Panc1 (cell line): ENCODE results near the gene ZMAT5. TPM values are rescaled to one million over a fixed set of nuclear protein-coding genes. Genes with fewer than 3 reads are reported as not detected.

Experiments used
- ATAC-seq: fragments of 200-7000 bp; cut with Tn5 transposase; 2 replicates; pipeline ENCODE4 v1.9.1; 2020; ENCODE audit warnings: mild to moderate bottlenecking, moderate library complexity
- BruUV-seq: library from RNA; stranded (reverse); fragments of 400-500 nt; replicated peaks from 2 replicates; lab custom pipeline; 2021; lab: Mats Ljungman, UMichigan
- CTCF ChIA-PET: fragments of 300-600 bp; sonication (Branson Sonifier 250); formaldehyde crosslinking; loops from one replicate; lab custom pipeline; 2022; ENCODE audit warnings: antibody characterized with exemption; lab: Charles Lee
- POLR2A ChIA-PET: fragments of 300-600 bp; sonication (Branson Sonifier 250); formaldehyde crosslinking; loops from one replicate; lab custom pipeline; 2022; ENCODE audit warnings: antibody characterized with exemption; lab: Charles Lee
- DNase-seq: peaks from one replicate; pipeline ENCODE4 v3.0.0-alpha.2; 2010; ENCODE audit warnings: low read depth, low spot score
- H3K27ac ChIP-seq: 2 replicates; pipeline ENCODE4 v1.5.1; 2011; ENCODE audit warnings: mild to moderate bottlenecking, low read length, inconsistent platforms
- H3K27me3 ChIP-seq: fragments of 200-500 bp; sonication (Bioruptor generic); 2 replicates; pipeline ENCODE4 v1.6.0; 2014; ENCODE audit warnings: low read length, inconsistent platforms; ENCODE audit not compliant: control insufficient read depth, insufficient read depth
- H3K36me3 ChIP-seq: fragments of 200-500 bp; sonication (Bioruptor generic); 2 replicates; pipeline ENCODE4 v1.5.1; 2014; ENCODE audit warnings: inconsistent platforms, mild to moderate bottlenecking, low read length, moderate library complexity; ENCODE audit not compliant: control insufficient read depth, insufficient read depth
- H3K4me1 ChIP-seq: 2 replicates; pipeline ENCODE4 v1.5.1; 2011; ENCODE audit warnings: inconsistent platforms, mild to moderate bottlenecking, low read length, moderate library complexity; ENCODE audit not compliant: control insufficient read depth, insufficient read depth
- H3K4me3 ChIP-seq, 2 experiments: 2 replicates each; pipeline ENCODE4 v1.5.1; 2011 to 2012; ENCODE audit warnings: low read depth in 2 of 2, low read length in 2 of 2, mild to moderate bottlenecking in 2 of 2, inconsistent platforms in 1 of 2, moderate library complexity in 1 of 2
- H3K9me3 ChIP-seq: fragments of 200-500 bp; sonication (Bioruptor generic); 2 replicates; pipeline ENCODE4 v1.5.1; 2014; ENCODE audit warnings: low read depth, mild to moderate bottlenecking, inconsistent platforms, low read length, moderate library complexity; ENCODE audit not compliant: control insufficient read depth, insufficient read depth
- CTCF ChIP-seq: fragments of 450-650 bp; IDR thresholded peaks from 2 replicates; pipeline ENCODE4 v1.5.1; 2017; ENCODE audit warnings: mild to moderate bottlenecking
- POLR2AphosphoS5 ChIP-seq: IDR thresholded peaks from 2 replicates; pipeline ENCODE4 v1.6.1; 2012; ENCODE audit warnings: mild to moderate bottlenecking, low read depth, low read length, moderate library complexity
- REST ChIP-seq, 2 experiments: IDR thresholded peaks; 2 replicates each; pipeline ENCODE4 v1.6.1; 2011 to 2012; ENCODE audit warnings: low read depth in 2 of 2, control low read depth in 1 of 2, low read length in 1 of 2, mild to moderate bottlenecking in 1 of 2, moderate library complexity in 1 of 2; ENCODE audit not compliant: insufficient read depth in 1 of 2
- SIN3A ChIP-seq: IDR thresholded peaks from 2 replicates; pipeline ENCODE4 v1.6.1; 2012; ENCODE audit warnings: low read depth, mild to moderate bottlenecking, low read length, moderate library complexity, borderline replicate concordance; ENCODE audit not compliant: insufficient read depth
- TCF7L2 ChIP-seq: IDR thresholded peaks from 2 replicates; pipeline ENCODE4 v1.6.1; 2011; ENCODE audit warnings: mild to moderate bottlenecking, low read depth, low read length, inconsistent platforms
- in situ Hi-C: cut with HindIII; loops from 2 replicates; pipeline ENCODE4 v1.10.0; 2016; ENCODE audit warnings: low sequenced_read_pairs, low pct_unique_long_range_greater_than_20kb
- intact Hi-C: fragments of 100-400 bp; cut with micrococcal nuclease; formaldehyde crosslinking; loops from one replicate; pipeline ENCODE4 v1.10.0; 2022; ENCODE audit not compliant: unreplicated experiment
- total RNA-seq: library from RNA; stranded (reverse); gene quantifications from one replicate; pipeline ENCODE4 v1.2.1, GENCODE V29; 2021; ENCODE audit not compliant: unreplicated experiment

Gene ZMAT5
- total RNA-seq, 1 experiment from 2014 or later = 22.4 TPM

- no peaks in the 10 kb centered on the region for H3K4me1 ChIP-seq
- in situ Hi-C loops = no loop called here
- no TSS peak for BruUV-seq
- H3K9me3 ChIP-seq = no peaks in the 10 kb centered on the region
- no peaks in the 10 kb centered on the region for H3K36me3 ChIP-seq
- ATAC-seq = no peak
- no peak for DNase-seq
- intact Hi-C loops = loop anchor here (10.0 kb wide), 1 partner anchor 207 kb away; no protein-coding TSS in a partner anchor
- ChIA-PET CTCF (no interaction called here), POLR2A (no interaction called here)
- no peak for TF ChIP-seq POLR2AphosphoS5
- TF ChIP-seq SIN3A = no peak
- TF ChIP-seq REST (IDR thresholded peaks at IDR 0.05; ENCODE audit: insufficient read depth in 1 of 2, low read depth in 2 of 2, low read length in 1 of 2) = no peak
- TF ChIP-seq TCF7L2 = no peak
- TF ChIP-seq CTCF = no peak
- no peak overlapping the region for H3K4me3 ChIP-seq
- H3K27me3 ChIP-seq = no peaks in the 10 kb centered on the region
- no peak overlapping the region for H3K27ac ChIP-seq
These were observed 30.5 kb upstream of the ZMAT5 start for GRCh38 chr22:29797351-29797750.

- Histone ChIP-seq H3K36me3 (no peaks in the 10 kb centered on the region), H3K4me3 (no peak overlapping the region), H3K4me1 (no peaks in the 10 kb centered on the region), H3K27me3 (no peaks in the 10 kb centered on the region), H3K9me3 (no peaks in the 10 kb centered on the region), H3K27ac (no peak overlapping the region)
- ATAC-seq = no peak
- DNase-seq = no peak
- in situ Hi-C loops = no loop called here
- TF ChIP-seq CTCF (no peak), SIN3A (no peak), POLR2AphosphoS5 (no peak), TCF7L2 (no peak), REST (IDR thresholded peaks at IDR 0.05; ENCODE audit: insufficient read depth in 1 of 2, low read depth in 2 of 2, low read length in 1 of 2) (no peak)
- POLR2A ChIA-PET = interaction anchor here (0.6 kb wide), 1 partner anchor 263 kb away, joined by 16 read pairs; no protein-coding TSS in a partner anchor
- BruUV-seq = no TSS peak
- CTCF ChIA-PET = no interaction called here
- intact Hi-C loops = loop anchor here (10.0 kb wide), 1 partner anchor 209 kb away; no protein-coding TSS in a partner anchor
These were observed 28.9 kb upstream of the ZMAT5 start for GRCh38 chr22:29795663-29796062.
